IPS-20b (cell line): ENCODE measurements around the gene VEGFD.

Experiments
- H3K27ac ChIP-seq: one replicate; pipeline ENCODE4 v1.5.1; 2013; ENCODE audit warnings: low read length
- H3K27me3 ChIP-seq: 2 replicates; pipeline ENCODE4 v1.6.1; 2013; ENCODE audit warnings: mild to moderate bottlenecking, low read length, inconsistent platforms; ENCODE audit not compliant: insufficient read depth
- H3K36me3 ChIP-seq: 2 replicates; pipeline ENCODE4 v1.6.1; 2013; ENCODE audit warnings: low read depth, mild to moderate bottlenecking, inconsistent platforms, low read length, moderate library complexity; ENCODE audit not compliant: insufficient read depth
- H3K4me1 ChIP-seq: 2 replicates; pipeline ENCODE4 v1.6.1; 2013; ENCODE audit warnings: mild to moderate bottlenecking, control low read depth, inconsistent platforms, low read length, moderate library complexity; ENCODE audit not compliant: insufficient read depth
- H3K4me3 ChIP-seq: 2 replicates; pipeline ENCODE4 v1.5.1; 2013; ENCODE audit warnings: mild to moderate bottlenecking, low read length, inconsistent platforms
- H3K9ac ChIP-seq: 2 replicates; pipeline ENCODE4 v1.6.1; 2013; ENCODE audit warnings: low read depth, mild to moderate bottlenecking, inconsistent platforms, low read length, moderate library complexity
- H3K9me3 ChIP-seq: 2 replicates; pipeline ENCODE4 v1.6.1; 2013; ENCODE audit warnings: mild to moderate bottlenecking, low read depth, low read length, inconsistent platforms; ENCODE audit not compliant: insufficient read depth

The VEGFD gene

DNA sequence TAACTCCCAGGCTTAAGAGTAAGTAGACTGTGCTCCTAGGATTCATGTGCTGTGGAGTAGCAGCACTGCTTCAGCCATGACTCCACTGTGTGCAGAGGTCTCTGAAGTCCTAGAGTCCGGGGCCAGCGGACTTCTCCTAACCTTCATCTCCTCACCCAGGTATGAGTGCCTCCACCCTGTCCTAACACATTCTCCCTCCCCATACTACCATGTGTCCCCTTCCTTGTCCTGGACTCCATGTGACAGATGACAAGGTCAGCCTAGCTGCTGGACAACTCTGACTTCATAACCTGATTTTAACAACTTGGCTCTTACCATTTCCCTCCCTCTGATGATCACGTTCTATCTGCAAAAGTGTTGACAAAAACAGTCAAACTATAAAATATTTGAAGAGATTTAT lies 85.4 kb downstream of the VEGFD start:
- H3K27ac ChIP-seq, result no peak overlapping the region

DNA sequence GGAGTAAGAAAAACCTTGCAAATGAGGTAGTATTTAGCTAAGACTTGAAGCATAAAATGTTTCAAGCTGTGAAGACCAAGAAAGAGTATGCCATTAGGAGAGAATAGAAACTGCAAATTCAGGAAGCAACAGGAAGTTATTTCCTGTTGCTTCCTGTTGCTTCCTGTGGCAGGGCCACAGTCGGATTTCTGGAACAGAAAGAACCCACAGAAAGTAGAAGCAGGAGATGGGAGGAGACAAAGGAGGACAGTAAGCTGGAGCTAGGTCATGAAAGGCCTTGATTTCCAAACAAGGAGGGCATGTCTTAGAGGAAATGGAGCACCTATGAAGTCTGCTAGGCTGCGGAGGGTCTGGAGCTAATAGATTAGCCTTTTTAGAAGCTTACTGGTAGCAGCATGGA lies 86.0 kb downstream of the VEGFD start:
- Histone ChIP-seq H3K4me1 (no peaks in the 10 kb centered on the region), H3K27ac (no peak overlapping the region), H3K4me3 (no peak overlapping the region), H3K27me3 (no peaks in the 10 kb centered on the region), H3K36me3 (no peaks in the 10 kb centered on the region), H3K9me3 (no peaks in the 10 kb centered on the region), H3K9ac (no peak overlapping the region)

More for the DNA sequence above, 85.4 kb downstream of the VEGFD start:
- H3K4me3 ChIP-seq, result no peak overlapping the region
- H3K9ac ChIP-seq, result no peak overlapping the region
- no peaks in the 10 kb centered on the region for H3K36me3 ChIP-seq
- H3K9me3 ChIP-seq, result no peaks in the 10 kb centered on the region
- no peaks in the 10 kb centered on the region for H3K27me3 ChIP-seq
- H3K4me1 ChIP-seq, result no peaks in the 10 kb centered on the region
